ENCODE data around the gene FOSL1. TPM values are rescaled to one million over a fixed set of nuclear protein-coding genes. Genes with fewer than 3 reads are reported as not detected.

Gene FOSL1
- polyA plus RNA-seq, 3 donors, result 2.5 to 28.2 (median 2.5) TPM

- H3K36me3 Mint-ChIP-seq, result peaks cover 2 to 4% of the 10 kb centered on the region in 2 donors
- Histone ChIP-seq H3K79me2 (ENCODE audit: insufficient read depth, low read length) (peaks cover 3% of the 10 kb centered on the region), H3K27ac (ENCODE audit: low read depth in 1 of 2, low read length in 2 of 2) (no peak overlapping the region), H3K4me2 (replicated peaks; ENCODE audit: extremely low read depth, low read length, poor library complexity, severe bottlenecking) (no peak overlapping the region), H3K4me3 (replicated peaks in 1 of 3; ENCODE audit: low read depth in 2 of 3, low read length in 3 of 3) (no peak overlapping the region), H4K20me1 (ENCODE audit: insufficient read depth, low read length) (peaks cover 10% of the 10 kb centered on the region), H2AFZ (ENCODE audit: insufficient read depth, low read depth, low read length, poor library complexity, severe bottlenecking) (no peak overlapping the region), H3K27me3 (ENCODE audit: control insufficient read depth in 2 of 2, insufficient read depth in 2 of 2, low read length in 2 of 2) (no peaks in the 10 kb centered on the region), H3K9ac (ENCODE audit: insufficient read depth, low read length, poor library complexity, severe bottlenecking) (no peak overlapping the region), H3K36me3 (replicated peaks in 1 of 2; ENCODE audit: control insufficient read depth in 1 of 2, insufficient read depth in 2 of 2, low read length in 2 of 2) (no peaks in the 10 kb centered on the region), H3K9me3 (replicated peaks in 1 of 2; ENCODE audit: control insufficient read depth in 1 of 2, insufficient read depth in 1 of 2, low read length in 2 of 2) (no peaks in the 10 kb centered on the region), H3K4me1 (ENCODE audit: control insufficient read depth in 1 of 2, insufficient read depth in 2 of 2, low read length in 2 of 2) (peaks cover 35 to 39% of the 10 kb centered on the region in 2 donors)
- no peak for TF ChIP-seq CTCF (IDR thresholded peaks at IDR 0.05)
- no peak overlapping the region for H3K4me3 Mint-ChIP-seq
- H3K27me3 Mint-ChIP-seq (ENCODE audit: low read depth in 3 of 3), result peaks cover 0 to 8% (median 4%) of the 10 kb centered on the region in 3 donors
- 5% methylated on average over 11 of the region's 14 CpGs for WGBS (ENCODE audit: insufficient coverage)
- H3K4me1 Mint-ChIP-seq, result peaks cover 36% of the 10 kb centered on the region
- no peak for DNase-seq
- intact Hi-C loops (cut with micrococcal nuclease), result no loop called here
- H3K9me3 Mint-ChIP-seq, result no peaks in the 10 kb centered on the region
- peak overlapping the region in 2 of 7 donors; percentile 30 to 31 for H3K27ac Mint-ChIP-seq
Observed at GRCh38 chr11:65911682-65912568, 11.7 kb upstream of the FOSL1 start.

- intact Hi-C loops (cut with micrococcal nuclease), result no loop called here
- Histone ChIP-seq H3K9me3 (replicated peaks in 1 of 2; ENCODE audit: control insufficient read depth in 1 of 2, insufficient read depth in 1 of 2, low read length in 2 of 2) (no peaks in the 10 kb centered on the region), H3K4me3 (replicated peaks in 1 of 3; ENCODE audit: low read depth in 2 of 3, low read length in 3 of 3) (no peak overlapping the region), H3K27me3 (ENCODE audit: control insufficient read depth in 2 of 2, insufficient read depth in 2 of 2, low read length in 2 of 2) (no peaks in the 10 kb centered on the region), H3K9ac (ENCODE audit: insufficient read depth, low read length, poor library complexity, severe bottlenecking) (no peak overlapping the region), H3K79me2 (ENCODE audit: insufficient read depth, low read length) (no peaks in the 10 kb centered on the region), H3K27ac (ENCODE audit: low read depth in 1 of 2, low read length in 2 of 2) (no peak overlapping the region), H3K4me2 (replicated peaks; ENCODE audit: extremely low read depth, low read length, poor library complexity, severe bottlenecking) (no peak overlapping the region), H4K20me1 (ENCODE audit: insufficient read depth, low read length) (no peaks in the 10 kb centered on the region), H3K4me1 (ENCODE audit: control insufficient read depth in 1 of 2, insufficient read depth in 2 of 2, low read length in 2 of 2) (peaks cover 7 to 9% of the 10 kb centered on the region in 2 donors), H3K36me3 (replicated peaks in 1 of 2; ENCODE audit: control insufficient read depth in 1 of 2, insufficient read depth in 2 of 2, low read length in 2 of 2) (no peaks in the 10 kb centered on the region), H2AFZ (ENCODE audit: insufficient read depth, low read depth, low read length, poor library complexity, severe bottlenecking) (no peak overlapping the region)
- H3K4me1 Mint-ChIP-seq, result peaks cover 7% of the 10 kb centered on the region
- DNase-seq, result no peak
- no peaks in the 10 kb centered on the region for H3K9me3 Mint-ChIP-seq
- H3K4me3 Mint-ChIP-seq, result no peak overlapping the region
- H3K36me3 Mint-ChIP-seq, result no peaks in the 10 kb centered on the region
- H3K27ac Mint-ChIP-seq, result no peak overlapping the region
- peaks cover 0 to 13% (median 5%) of the 10 kb centered on the region in 3 donors for H3K27me3 Mint-ChIP-seq (ENCODE audit: low read depth in 3 of 3)
- TF ChIP-seq CTCF (IDR thresholded peaks at IDR 0.05), result no peak
- WGBS (ENCODE audit: insufficient coverage), result 89% methylated on average over 5 of the region's 6 CpGs
Observed at GRCh38 chr11:65907878-65908277, 7.7 kb upstream of the FOSL1 start.
